Keratinocyte (primary cell): ENCODE results near the gene ARL15. TPM values are rescaled to one million over a fixed set of nuclear protein-coding genes. Genes with fewer than 3 reads are reported as not detected.

Experiments used
- polyA plus RNA-seq, 5 experiments: library from polyadenylated mRNA; depleted of rRNA in 3 of 5; stranded (reverse) in 3 of 5; stranded (forward) in 1 of 5; unstranded in 1 of 5; fragments of >200 nt; gene quantifications; 1 replicate in 1 of 5; 2 replicates in 3 of 5; 3 replicates in 1 of 5; pipeline versions ENCODE4 v1.2.1 to v1.2.3, GENCODE V29; 2011 to 2012; ENCODE audit warnings: missing spikeins in 2 of 5, low read depth in 1 of 5, low replicate concordance in 1 of 5
- small RNA-seq, 3 experiments: library from RNA; depleted of rRNA; stranded (forward); fragments of <200 nt; gene quantifications; one replicate each; pipeline ENCODE3, GENCODE V24; 2012; ENCODE audit warnings: low read depth in 3 of 3, low replicate concordance in 1 of 3; ENCODE audit not compliant: insufficient read length in 3 of 3

ARL15 gene
- polyA plus RNA-seq, 1 donor (not counting 4 experiments of a cell fraction or from before 2014, with no cell fraction given): 19.7 TPM

Small RNAs within 50 kb of the gene (small RNA-seq; reads per million reads assigned to genes)
- gene AC008873.1: 0 reads per million in 3 experiments
- 0 reads per million in 3 experiments for gene MIR4459
- 0.07 to 5.7 (median 3.5) reads per million in 3 experiments for gene MIR581
- gene RNU6-272P: 0 reads per million in 3 experiments

Other genes with a start within 250 kb of the ARL15 start
- gene HSPB3, start 145.1 kb upstream of the ARL15 start, polyA plus RNA-seq: 0.08 to 10.0 TPM (median 1.8 TPM) in 3 replicates
- gene SNX18, start 207.2 kb upstream of the ARL15 start, polyA plus RNA-seq: 5.5 to 7.4 TPM (median 7.1 TPM) in 3 replicates